Activated T-helper 17 cell treated with anti-CD3 and anti-CD28 coated beads, Interleukin-2, amount 50 U/mL, for 72 hours (primary cell): ENCODE measurements around the gene KRTAP5-11. TPM values are rescaled to one million over a fixed set of nuclear protein-coding genes. Genes with fewer than 3 reads are reported as not detected.
"Not testable (repeated sequence)": the region's sequence is repeated elsewhere in the genome, so short reads cannot be mapped to it uniquely, and the experiment has no call there.

Source experiments
- ATAC-seq: fragments of 150-1000 bp; cut with Tn5 transposase; replicated peaks from 2 replicates; pipeline ENCODE4 v1.10.0; 2021; ENCODE audit warnings: mild to moderate bottlenecking, moderate library complexity
- H3K27ac Mint-ChIP-seq: one replicate; pipeline ENCODE4 v1.8.0; 2022; ENCODE audit warnings: mixed read lengths
- H3K27me3 Mint-ChIP-seq: one replicate; pipeline ENCODE4 v1.8.0; 2022; ENCODE audit warnings: mixed read lengths
- H3K36me3 Mint-ChIP-seq: one replicate; pipeline ENCODE4 v1.8.0; 2022; ENCODE audit warnings: low read depth, mild to moderate bottlenecking, mixed read lengths
- H3K4me1 Mint-ChIP-seq: one replicate; pipeline ENCODE4 v1.8.0; 2022; ENCODE audit warnings: mixed read lengths
- H3K4me3 Mint-ChIP-seq: one replicate; pipeline ENCODE4 v1.8.0; 2022; ENCODE audit warnings: mild to moderate bottlenecking, mixed read lengths
- H3K9me3 Mint-ChIP-seq: one replicate; pipeline ENCODE4 v1.8.0; 2022; ENCODE audit warnings: mixed read lengths
- total RNA-seq, 2 donors: library from RNA; stranded (reverse); gene quantifications; one replicate each; pipeline ENCODE4 v1.2.3, GENCODE V29; 2022

Gene KRTAP5-11
- total RNA-seq, result not detected

GRCh38 chr11:71582309-71582895 lies at the start of gene KRTAP5-11:
KRTAP5-11 (minus strand) TSS chr11:71582875; CDS start chr11:71582837, 38 bp downstream.
- H3K36me3 Mint-ChIP-seq, result no peaks in the 10 kb centered on the region
- no peaks in the 10 kb centered on the region for H3K9me3 Mint-ChIP-seq
- peaks cover 3% of the 10 kb centered on the region for H3K4me1 Mint-ChIP-seq
- no peak within 1 kb of the TSS for H3K27ac Mint-ChIP-seq
- H3K27me3 Mint-ChIP-seq, result peaks cover 28% of the 10 kb centered on the region
- H3K4me3 Mint-ChIP-seq, result no peak within 1 kb of the TSS
- no peak for ATAC-seq

- peaks cover 13% of the 10 kb centered on the region for H3K27me3 Mint-ChIP-seq
- H3K9me3 Mint-ChIP-seq, H3K36me3 Mint-ChIP-seq, H3K4me1 Mint-ChIP-seq, H3K4me3 Mint-ChIP-seq, H3K27ac Mint-ChIP-seq, ATAC-seq: not testable (repeated sequence)
These were observed 48.9 kb upstream of the KRTAP5-11 start for GRCh38 chr11:71631551-71631950.

GRCh38 chr11:71630071-71630470 lies 47.4 kb upstream of the KRTAP5-11 start:
- H3K4me3 Mint-ChIP-seq, ATAC-seq, H3K36me3 Mint-ChIP-seq, H3K4me1 Mint-ChIP-seq, H3K9me3 Mint-ChIP-seq, H3K27ac Mint-ChIP-seq, H3K27me3 Mint-ChIP-seq: not testable (repeated sequence)

GRCh38 chr11:71628943-71629342 lies 46.3 kb upstream of the KRTAP5-11 start:
- H3K36me3 Mint-ChIP-seq, H3K4me3 Mint-ChIP-seq, H3K4me1 Mint-ChIP-seq, ATAC-seq, H3K9me3 Mint-ChIP-seq, H3K27ac Mint-ChIP-seq: not testable (repeated sequence)
- H3K27me3 Mint-ChIP-seq, result peaks cover 12% of the 10 kb centered on the region

GRCh38 chr11:71623226-71623625 lies 40.6 kb upstream of the KRTAP5-11 start:
- ATAC-seq, H3K36me3 Mint-ChIP-seq, H3K4me3 Mint-ChIP-seq, H3K9me3 Mint-ChIP-seq, H3K4me1 Mint-ChIP-seq, H3K27ac Mint-ChIP-seq: not testable (repeated sequence)
- H3K27me3 Mint-ChIP-seq, result peaks cover 18% of the 10 kb centered on the region

GRCh38 chr11:71622561-71622960 lies 39.9 kb upstream of the KRTAP5-11 start:
- H3K4me3 Mint-ChIP-seq, H3K9me3 Mint-ChIP-seq, H3K4me1 Mint-ChIP-seq, H3K36me3 Mint-ChIP-seq, ATAC-seq, H3K27ac Mint-ChIP-seq: not testable (repeated sequence)
- peaks cover 18% of the 10 kb centered on the region for H3K27me3 Mint-ChIP-seq

GRCh38 chr11:71615003-71615402 lies 32.3 kb upstream of the KRTAP5-11 start:
- not testable (repeated sequence) for H3K4me1 Mint-ChIP-seq, H3K4me3 Mint-ChIP-seq, H3K9me3 Mint-ChIP-seq, H3K27ac Mint-ChIP-seq, H3K36me3 Mint-ChIP-seq, ATAC-seq
- H3K27me3 Mint-ChIP-seq, result peaks cover 17% of the 10 kb centered on the region

- H3K9me3 Mint-ChIP-seq, H3K4me3 Mint-ChIP-seq, H3K4me1 Mint-ChIP-seq, H3K27ac Mint-ChIP-seq, ATAC-seq, H3K36me3 Mint-ChIP-seq: not testable (repeated sequence)
- peaks cover 19% of the 10 kb centered on the region for H3K27me3 Mint-ChIP-seq
These were observed 31.8 kb upstream of the KRTAP5-11 start for GRCh38 chr11:71614366-71614917.

- H3K4me3 Mint-ChIP-seq, ATAC-seq, H3K27ac Mint-ChIP-seq, H3K4me1 Mint-ChIP-seq, H3K9me3 Mint-ChIP-seq, H3K36me3 Mint-ChIP-seq: not testable (repeated sequence)
- H3K27me3 Mint-ChIP-seq, result peaks cover 24% of the 10 kb centered on the region
These were observed 31.3 kb upstream of the KRTAP5-11 start for GRCh38 chr11:71613931-71614330.

- not testable (repeated sequence) for ATAC-seq, H3K4me3 Mint-ChIP-seq, H3K4me1 Mint-ChIP-seq, H3K36me3 Mint-ChIP-seq, H3K27ac Mint-ChIP-seq, H3K9me3 Mint-ChIP-seq
- H3K27me3 Mint-ChIP-seq, result peaks cover 30% of the 10 kb centered on the region
These were observed 28.7 kb upstream of the KRTAP5-11 start for GRCh38 chr11:71611218-71611910.

- not testable (repeated sequence) for H3K9me3 Mint-ChIP-seq, H3K27ac Mint-ChIP-seq, H3K4me1 Mint-ChIP-seq, H3K36me3 Mint-ChIP-seq, ATAC-seq, H3K4me3 Mint-ChIP-seq
- H3K27me3 Mint-ChIP-seq, result peaks cover 24% of the 10 kb centered on the region
These were observed 25.6 kb upstream of the KRTAP5-11 start for GRCh38 chr11:71608272-71608671.

GRCh38 chr11:71607520-71608216 lies 25.0 kb upstream of the KRTAP5-11 start:
- not testable (repeated sequence) for H3K36me3 Mint-ChIP-seq, H3K9me3 Mint-ChIP-seq, ATAC-seq

GRCh38 chr11:71606853-71607519 lies 24.3 kb upstream of the KRTAP5-11 start:
- H3K9me3 Mint-ChIP-seq, H3K36me3 Mint-ChIP-seq, ATAC-seq, H3K4me1 Mint-ChIP-seq, H3K27ac Mint-ChIP-seq: not testable (repeated sequence)
- Mint-ChIP-seq H3K27me3 (peaks cover 24% of the 10 kb centered on the region), H3K4me3 (peak overlapping the region; percentile 23)

More at GRCh38 chr11:71607520-71608216, 25.0 kb upstream of the KRTAP5-11 start:
- H3K27me3 Mint-ChIP-seq, result peaks cover 24% of the 10 kb centered on the region
- H3K27ac Mint-ChIP-seq, H3K4me1 Mint-ChIP-seq: not testable (repeated sequence)
- peak overlapping the region; percentile 36 for H3K4me3 Mint-ChIP-seq

- ATAC-seq, H3K4me3 Mint-ChIP-seq, H3K9me3 Mint-ChIP-seq, H3K27ac Mint-ChIP-seq, H3K36me3 Mint-ChIP-seq, H3K4me1 Mint-ChIP-seq: not testable (repeated sequence)
- H3K27me3 Mint-ChIP-seq, result peaks cover 25% of the 10 kb centered on the region
These were observed 22.3 kb upstream of the KRTAP5-11 start for GRCh38 chr11:71604798-71605488.
